ENCODE data around the gene EXOC1.

DNA sequence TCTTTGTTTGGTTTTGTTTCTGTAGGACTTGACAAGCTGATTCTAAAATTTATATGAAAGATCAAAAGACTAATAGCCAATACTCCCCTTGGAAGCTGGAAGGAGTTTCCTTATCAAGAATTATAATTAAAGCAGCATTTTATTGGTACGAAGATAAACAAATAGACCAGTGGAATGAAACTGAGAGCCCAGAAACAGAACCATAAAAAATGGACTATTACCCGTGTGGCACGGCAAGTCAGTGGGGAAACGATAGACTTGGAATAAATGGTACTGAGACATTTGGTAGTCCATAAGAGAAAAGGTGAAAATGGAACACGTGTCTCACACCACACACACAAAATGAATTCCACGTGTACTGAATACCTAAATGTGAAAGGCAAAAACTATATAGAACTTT lies 52.9 kb downstream of the EXOC1 start:
- TF ChIP-seq RCOR1 (IDR thresholded peaks at IDR 0.05; ENCODE audit: insufficient replicate concordance, low read length) = no peak
- TF ChIP-seq, protein P1, sequence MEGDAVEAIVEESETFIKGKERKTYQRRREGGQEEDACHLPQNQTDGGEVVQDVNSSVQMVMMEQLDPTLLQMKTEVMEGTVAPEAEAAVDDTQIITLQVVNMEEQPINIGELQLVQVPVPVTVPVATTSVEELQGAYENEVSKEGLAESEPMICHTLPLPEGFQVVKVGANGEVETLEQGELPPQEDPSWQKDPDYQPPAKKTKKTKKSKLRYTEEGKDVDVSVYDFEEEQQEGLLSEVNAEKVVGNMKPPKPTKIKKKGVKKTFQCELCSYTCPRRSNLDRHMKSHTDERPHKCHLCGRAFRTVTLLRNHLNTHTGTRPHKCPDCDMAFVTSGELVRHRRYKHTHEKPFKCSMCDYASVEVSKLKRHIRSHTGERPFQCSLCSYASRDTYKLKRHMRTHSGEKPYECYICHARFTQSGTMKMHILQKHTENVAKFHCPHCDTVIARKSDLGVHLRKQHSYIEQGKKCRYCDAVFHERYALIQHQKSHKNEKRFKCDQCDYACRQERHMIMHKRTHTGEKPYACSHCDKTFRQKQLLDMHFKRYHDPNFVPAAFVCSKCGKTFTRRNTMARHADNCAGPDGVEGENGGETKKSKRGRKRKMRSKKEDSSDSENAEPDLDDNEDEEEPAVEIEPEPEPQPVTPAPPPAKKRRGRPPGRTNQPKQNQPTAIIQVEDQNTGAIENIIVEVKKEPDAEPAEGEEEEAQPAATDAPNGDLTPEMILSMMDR (conservative IDR thresholded peaks at IDR 0.05; ENCODE audit: low read depth, low read length) = no peak
- TF ChIP-seq, protein P2, sequence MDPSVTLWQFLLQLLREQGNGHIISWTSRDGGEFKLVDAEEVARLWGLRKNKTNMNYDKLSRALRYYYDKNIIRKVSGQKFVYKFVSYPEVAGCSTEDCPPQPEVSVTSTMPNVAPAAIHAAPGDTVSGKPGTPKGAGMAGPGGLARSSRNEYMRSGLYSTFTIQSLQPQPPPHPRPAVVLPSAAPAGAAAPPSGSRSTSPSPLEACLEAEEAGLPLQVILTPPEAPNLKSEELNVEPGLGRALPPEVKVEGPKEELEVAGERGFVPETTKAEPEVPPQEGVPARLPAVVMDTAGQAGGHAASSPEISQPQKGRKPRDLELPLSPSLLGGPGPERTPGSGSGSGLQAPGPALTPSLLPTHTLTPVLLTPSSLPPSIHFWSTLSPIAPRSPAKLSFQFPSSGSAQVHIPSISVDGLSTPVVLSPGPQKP (IDR thresholded peaks at IDR 0.05; ENCODE audit: borderline replicate concordance, low read depth, low read length) = no peak
- no peak for TF ChIP-seq RFX5 (IDR thresholded peaks at IDR 0.05; ENCODE audit: low read depth, low read length)
- TF ChIP-seq POLR2A (IDR thresholded peaks at IDR 0.05; ENCODE audit: low read depth, low read length) = no peak
- TF ChIP-seq MXI1 (IDR thresholded peaks at IDR 0.05; ENCODE audit: borderline replicate concordance, low read depth, low read length) = no peak
- TF ChIP-seq, protein P3, sequence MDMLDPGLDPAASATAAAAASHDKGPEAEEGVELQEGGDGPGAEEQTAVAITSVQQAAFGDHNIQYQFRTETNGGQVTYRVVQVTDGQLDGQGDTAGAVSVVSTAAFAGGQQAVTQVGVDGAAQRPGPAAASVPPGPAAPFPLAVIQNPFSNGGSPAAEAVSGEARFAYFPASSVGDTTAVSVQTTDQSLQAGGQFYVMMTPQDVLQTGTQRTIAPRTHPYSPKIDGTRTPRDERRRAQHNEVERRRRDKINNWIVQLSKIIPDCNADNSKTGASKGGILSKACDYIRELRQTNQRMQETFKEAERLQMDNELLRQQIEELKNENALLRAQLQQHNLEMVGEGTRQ (IDR thresholded peaks at IDR 0.05; ENCODE audit: low read depth, low read length) = no peak
- TF ChIP-seq MAZ (IDR thresholded peaks at IDR 0.05; ENCODE audit: borderline replicate concordance, low read depth, low read length) = no peak
- TF ChIP-seq CEBPB (IDR thresholded peaks at IDR 0.05; ENCODE audit: low read depth, low read length) = no peak
- no peak for TF ChIP-seq BHLHE40 (IDR thresholded peaks at IDR 0.05; ENCODE audit: low read depth, low read length)
- TF ChIP-seq MAFK (IDR thresholded peaks at IDR 0.05; ENCODE audit: low read depth, low read length) = no peak
